Left hindlimb (tissue), 1 donor: ENCODE data around the gene GPX4.
A peak's percentile ranks its signal among the peaks of the same experiment; 100 is the strongest.
"Not testable (repeated sequence)": the region's sequence is repeated elsewhere in the genome, so short reads cannot be mapped to it uniquely, and the experiment has no call there.

Experiments used
- DNase-seq: peaks from one replicate; pipeline ENCODE4 v3.0.0-alpha.2; 2018

Gene GPX4

DNA sequence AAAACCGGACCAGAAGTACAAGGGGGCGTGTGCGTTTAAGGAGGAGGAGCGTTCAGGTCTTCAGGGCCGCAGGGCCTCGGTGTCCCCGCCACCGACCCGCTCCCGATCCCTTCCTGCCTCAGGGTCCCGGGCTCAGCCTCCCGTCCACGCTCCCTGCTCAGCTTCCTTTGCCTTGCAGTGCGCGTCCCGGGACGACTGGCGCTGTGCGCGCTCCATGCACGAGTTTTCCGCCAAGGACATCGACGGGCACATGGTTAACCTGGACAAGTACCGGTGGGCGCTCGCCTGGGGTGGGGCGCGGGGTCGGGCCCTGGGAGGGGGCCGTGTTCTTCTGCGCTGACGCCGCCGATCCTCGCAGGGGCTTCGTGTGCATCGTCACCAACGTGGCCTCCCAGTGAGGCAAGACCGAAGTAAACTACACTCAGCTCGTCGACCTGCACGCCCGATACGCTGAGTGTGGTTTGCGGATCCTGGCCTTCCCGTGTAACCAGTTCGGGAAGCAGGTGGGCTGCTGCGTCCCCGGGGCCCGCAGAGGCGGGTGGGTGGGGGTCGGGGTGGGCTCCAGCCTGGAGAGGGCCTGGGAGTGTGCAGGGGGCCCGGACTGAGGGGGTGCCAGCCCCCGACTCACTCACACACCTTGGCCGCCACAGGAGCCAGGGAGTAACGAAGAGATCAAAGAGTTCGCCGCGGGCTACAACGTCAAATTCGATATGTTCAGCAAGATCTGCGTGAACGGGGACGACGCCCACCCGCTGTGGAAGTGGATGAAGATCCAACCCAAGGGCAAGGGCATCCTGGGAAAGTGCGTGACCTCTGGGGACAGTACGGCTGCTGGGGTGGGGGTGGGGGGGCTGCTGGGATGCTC lies 1.4 kb downstream of the GPX4 start:
- DNase-seq = peak; percentile 66

DNA sequence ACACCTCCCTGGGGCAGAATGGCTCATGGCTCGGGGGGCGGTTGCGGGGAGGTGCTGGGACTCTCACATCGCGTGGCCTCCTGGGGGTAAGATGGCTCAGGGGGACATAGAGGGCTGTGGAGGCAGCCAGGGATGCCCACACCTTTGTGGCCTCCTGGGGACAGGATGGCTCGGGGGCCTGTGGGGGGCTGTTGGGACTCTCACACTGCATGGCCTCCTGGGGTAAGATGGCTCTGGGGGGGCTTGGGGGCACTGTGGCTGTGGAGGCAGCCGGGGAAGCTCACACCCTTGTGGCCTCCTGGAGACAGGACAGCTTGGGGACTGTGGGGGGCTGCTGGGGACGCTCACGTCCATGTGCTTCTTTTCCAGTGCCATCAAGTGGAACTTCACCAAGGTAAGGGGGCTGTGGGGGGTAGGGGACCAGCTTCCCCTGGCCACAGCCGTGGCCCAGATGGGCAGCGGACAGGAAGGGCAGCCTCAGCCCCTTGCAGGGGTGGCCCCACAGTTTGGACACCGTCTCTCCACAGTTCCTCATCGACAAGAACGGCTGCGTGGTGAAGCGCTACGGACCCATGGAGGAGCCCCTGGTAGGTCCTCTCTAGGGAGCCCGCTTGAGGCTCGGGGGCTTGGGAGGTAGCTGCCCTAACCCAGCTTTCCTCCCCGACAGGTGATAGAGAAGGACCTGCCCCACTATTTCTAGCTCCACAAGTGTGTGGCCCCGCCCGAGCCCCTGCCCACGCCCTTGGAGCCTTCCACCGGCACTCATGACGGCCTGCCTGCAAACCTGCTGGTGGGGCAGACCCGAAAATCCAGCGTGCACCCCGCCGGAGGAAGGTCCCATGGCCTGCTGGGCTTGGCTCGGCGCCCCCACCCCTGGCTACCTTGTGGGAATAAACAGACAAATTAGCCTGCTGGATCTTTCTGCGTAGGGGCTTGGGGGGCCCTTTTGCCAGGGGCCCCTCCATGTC lies 2.4 kb downstream of the GPX4 start:
- no peak for DNase-seq

DNA sequence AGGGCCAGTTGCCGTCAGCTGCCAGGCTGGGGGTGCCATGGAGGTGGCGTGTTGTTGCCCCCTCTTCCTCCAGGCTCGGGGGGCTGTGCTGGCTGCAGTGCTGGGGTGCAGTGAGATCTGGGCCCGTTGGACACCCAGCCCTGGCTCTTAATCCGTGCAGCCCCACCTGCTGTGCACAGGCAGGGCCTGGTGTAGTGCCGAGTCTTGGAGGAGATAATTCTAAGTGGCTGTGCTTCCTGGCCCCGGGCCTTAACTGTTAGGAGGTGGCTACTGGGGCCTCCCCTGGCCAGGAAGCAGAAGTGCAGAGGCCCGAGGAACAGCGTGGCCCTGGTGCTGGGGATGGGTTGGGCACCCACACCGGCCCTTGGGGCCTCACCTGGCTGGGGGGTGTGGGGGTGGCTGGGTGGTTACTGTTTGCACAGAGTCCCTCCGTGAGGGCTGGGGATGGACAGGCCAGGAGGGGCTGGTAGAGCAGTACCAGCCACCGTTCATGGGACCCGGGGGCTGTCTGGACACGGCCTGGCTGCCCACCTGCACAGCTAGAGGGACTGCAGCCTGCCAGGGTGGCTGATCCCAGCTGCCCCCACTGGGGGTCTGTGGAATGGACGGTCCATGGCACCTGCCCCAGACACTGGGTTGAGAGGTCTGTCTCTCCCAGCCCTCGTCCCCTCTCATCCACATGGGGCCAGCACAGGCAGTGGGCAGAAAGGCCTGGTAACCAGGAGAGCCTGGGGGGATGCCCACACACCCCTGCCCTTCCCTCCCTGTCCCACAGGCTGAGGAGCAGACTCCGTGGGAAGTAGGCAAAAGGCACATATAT lies 3.3 kb downstream of the GPX4 start:
- no peak for DNase-seq

DNA sequence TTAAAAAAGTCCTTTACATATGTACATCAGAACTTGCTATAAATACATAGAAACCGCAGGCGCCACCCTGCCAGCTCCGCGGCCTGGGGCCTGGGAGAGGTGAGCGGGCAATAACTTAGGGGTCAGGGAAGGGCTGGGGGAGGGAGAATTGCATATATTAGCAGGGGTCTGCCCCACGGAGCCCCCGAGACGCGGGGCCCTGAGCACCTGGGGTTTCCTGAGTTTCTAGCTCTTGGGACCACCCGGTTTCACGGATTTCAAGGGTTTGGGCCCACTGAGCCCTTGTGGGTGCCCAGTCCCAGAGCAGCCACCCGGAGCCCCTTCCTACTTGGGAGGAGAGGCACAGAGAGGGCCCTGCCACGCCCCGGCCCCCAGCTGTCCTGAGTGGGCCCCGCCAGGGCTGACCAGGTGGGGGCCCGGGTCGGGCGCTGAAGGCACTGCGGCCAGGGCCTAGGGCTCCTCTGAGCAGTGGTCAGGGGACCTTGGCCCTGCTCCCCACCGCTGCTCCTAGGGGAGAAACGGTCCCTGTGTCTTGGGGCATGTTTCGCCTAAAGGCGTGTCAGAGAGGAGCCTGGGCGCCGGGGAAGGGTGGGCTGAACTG lies 4.0 kb downstream of the GPX4 start:
- DNase-seq = no peak

DNA sequence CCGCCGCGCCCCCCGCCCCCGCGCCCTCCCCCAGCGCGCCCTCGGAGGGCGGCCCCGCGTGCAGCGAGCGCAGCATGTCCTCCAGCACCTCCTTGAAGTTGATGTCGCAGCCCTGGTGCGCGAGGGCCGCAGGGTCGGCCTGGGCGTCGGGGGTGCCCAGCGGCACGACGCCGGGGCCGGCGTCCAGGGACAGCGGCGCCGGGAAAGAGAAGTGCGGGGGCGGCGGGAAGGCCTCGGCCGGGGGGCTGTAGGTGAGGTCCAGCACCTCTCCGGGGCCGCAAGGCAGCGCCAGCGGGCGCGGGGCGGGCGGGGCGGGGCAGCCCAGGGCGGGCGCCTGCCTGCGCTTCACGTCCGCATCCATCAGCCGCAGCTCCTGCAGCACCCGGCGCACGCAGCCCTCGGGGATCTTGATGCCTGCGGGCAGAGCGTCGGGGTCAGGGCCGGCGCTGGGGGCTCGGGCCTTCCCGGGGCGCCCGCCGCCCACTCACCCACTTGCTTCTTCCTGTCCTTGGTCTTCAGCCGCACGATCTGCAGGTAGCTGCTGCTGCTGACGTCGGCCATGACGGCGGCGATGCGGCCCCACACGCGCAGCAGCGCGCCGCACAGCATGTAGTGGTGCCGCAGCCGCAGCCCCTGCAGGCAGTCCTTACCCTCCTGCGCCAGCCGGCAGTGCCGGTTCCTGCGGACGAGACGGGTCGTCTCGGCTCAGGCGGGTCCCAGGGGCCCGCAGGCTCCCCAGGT lies 4.7 kb downstream of the GPX4 start:
- no peak for DNase-seq

DNA sequence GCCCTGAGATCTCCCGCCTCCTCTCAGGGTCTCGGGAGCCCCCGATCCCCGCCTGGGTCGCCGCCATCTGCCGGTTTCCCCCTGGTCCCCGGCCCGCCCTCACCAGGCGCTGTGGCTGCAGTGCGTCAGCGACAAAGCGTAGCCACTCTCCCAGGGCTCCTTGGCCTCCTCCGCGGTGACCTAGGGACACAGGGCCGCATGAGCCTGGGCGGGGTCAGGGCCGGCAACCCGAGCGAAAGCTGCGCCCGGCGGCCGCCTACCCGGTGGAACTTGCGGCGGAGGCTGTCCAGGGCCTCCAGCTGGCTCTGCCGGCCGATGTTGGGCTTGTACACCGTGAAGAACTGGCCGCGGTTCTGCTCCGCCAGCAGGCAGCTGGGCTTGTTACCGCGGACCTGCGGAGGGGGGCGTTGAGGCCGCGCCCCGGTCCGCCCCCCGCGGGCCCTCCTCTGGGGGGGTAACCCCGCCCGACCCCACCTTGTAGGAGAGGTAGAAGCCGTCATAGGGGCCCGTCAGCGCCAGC lies 5.3 kb downstream of the GPX4 start:
- no peak for DNase-seq

DNA sequence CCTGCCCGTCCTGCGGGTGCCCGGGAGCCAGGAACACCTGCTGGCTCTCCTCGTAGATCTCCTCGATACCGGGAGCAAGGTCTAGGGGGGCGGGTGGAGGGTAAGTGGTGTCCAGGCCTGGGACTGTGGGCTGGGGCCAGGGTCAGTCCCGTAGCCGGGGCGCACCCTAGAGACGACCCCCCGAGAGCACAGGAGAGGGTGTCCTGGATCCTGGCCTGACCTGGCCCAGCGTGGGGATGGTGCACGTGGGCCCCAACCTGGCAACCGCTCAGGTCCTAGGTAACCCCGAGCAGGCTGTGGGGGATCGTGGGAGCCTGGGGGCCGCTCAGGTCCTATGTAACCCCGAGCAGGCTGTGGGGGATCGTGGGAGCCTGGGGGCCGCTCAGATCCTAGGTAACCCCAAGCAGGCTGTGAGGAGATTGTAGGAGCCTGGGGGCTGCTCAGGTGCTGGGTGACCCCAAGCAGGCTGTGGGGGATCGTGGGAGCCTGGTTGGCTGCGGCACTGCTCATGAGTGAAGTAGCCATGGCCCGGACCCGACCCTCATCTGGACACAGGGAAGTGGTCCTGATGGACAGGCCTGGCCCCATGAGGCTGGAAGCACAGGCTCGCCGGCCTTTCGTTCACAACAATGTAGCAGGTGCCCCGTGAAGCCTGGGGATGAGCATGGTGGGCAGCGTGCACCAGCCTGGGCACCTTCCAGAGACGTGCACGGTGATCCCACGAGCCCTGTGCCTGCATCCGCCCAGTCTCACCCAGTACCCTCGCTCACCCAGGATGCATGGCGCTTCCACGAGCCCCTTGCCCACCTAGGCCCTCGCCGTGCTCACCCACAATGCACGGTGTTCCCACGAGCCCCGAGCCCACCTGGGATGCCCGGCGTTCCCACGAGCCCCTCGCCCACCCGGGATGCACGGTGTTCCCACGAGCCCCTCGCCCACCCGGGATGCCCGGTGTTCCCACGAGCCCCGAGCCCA lies 6.2 kb downstream of the GPX4 start:
- no peak for DNase-seq

DNA sequence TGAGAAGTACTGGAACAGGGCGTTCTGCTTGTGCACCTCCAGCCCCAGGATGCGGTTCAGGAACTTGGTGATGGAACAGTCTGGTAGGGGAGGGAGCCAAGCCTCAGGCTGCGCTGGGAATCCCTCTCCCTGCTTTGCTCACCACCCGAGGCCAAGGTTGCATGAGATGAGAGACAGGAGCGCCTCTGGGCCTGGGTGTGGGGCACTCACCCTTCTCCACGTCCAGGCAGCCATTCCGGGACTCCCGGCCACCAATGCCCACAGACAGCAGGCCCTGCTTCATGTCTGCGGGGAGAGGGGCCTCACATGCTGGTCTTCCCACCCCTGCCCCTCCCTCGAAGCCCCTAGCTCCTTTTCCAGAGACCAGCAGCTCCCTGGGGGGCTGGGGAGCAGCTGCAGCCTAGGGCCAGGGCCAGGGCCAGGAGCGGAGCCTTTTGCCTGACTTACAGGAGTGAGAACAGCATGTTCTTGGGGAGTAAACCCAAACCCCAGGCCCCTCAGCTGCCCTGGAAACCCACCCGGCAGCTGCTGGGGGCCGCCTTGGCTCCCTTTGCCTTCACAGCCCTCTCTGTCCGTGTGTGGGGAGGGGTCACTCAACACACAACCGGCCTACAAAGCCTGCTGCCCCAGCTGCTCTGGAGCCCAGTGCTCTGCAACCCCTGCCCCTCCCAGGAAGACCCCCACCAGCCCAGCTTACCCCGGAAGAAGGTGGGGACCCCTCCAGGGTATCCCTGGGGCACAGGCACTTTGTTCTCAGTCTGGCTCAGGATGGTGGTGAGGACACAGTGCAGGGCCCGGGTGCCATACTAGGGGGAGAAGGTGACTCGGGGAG lies 7.2 kb downstream of the GPX4 start:
- no peak for DNase-seq

DNA sequence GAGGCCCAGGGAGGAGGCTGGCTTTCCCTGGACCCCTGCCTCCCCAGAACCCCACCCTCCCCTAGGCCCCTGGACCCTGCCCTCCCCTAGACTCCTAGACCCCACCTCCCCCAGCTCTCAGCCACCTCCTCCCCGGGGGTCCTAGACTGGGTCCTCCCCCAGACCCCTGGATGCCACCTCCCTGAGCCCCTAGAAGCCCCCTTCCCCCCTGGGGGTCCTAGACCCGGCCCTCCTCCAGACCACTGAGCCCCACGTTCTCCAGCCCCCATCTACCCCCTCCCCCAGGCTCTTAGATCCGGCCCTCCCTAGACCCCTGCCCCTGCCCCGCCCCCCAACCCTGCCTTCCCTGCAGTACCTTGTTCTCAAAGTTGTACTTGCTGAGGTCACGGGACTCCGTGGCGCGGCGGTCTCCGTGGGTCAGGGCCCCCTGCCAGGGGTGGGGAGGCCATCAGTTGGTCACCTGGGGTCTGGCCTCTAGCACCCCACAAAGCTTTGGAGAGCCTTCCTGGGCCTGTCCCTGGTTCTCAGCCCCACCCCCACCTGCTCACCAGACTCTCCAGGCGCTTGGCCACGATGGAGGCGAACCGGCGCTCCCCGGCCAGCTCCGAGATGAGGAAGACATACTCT lies 8.0 kb downstream of the GPX4 start:
- DNase-seq = no peak

DNA sequence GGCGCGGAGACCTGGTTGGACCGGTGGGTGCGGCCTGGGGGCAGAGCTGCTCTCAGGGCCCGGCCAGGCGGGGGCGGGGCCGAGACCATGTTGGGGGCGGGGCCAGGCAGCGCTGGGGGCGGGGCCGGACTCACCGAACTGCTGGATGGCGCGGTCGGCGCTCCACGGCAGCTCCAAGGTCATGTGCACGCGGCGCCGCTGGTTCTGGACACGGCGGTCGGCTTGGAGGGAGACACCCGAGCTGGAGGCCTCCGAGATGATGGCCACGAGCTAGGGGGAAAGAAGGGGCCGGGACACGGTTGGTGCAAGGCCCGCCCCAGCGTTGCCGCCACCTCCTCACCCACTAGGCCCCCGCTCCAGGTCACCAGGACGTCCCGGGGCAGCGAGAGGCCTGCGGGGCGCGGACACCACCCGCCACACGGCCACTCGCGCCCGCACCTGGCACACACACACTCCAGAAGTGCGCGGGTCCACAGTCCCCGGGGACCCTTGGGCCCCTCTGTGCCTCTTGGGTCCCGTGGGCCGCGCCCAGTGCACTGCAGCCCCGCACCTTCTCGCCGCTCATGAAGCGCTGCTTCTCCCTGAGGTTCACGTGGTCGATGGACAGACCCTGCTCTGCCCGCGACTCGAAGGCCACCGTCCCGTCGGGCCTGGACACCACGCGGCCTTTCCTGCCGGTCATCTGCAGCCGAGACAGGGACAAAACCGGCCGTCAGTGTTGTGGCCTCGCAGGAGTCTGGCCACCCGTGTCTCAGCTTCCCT lies 8.7 kb downstream of the GPX4 start:
- DNase-seq = peak; percentile 69

DNA sequence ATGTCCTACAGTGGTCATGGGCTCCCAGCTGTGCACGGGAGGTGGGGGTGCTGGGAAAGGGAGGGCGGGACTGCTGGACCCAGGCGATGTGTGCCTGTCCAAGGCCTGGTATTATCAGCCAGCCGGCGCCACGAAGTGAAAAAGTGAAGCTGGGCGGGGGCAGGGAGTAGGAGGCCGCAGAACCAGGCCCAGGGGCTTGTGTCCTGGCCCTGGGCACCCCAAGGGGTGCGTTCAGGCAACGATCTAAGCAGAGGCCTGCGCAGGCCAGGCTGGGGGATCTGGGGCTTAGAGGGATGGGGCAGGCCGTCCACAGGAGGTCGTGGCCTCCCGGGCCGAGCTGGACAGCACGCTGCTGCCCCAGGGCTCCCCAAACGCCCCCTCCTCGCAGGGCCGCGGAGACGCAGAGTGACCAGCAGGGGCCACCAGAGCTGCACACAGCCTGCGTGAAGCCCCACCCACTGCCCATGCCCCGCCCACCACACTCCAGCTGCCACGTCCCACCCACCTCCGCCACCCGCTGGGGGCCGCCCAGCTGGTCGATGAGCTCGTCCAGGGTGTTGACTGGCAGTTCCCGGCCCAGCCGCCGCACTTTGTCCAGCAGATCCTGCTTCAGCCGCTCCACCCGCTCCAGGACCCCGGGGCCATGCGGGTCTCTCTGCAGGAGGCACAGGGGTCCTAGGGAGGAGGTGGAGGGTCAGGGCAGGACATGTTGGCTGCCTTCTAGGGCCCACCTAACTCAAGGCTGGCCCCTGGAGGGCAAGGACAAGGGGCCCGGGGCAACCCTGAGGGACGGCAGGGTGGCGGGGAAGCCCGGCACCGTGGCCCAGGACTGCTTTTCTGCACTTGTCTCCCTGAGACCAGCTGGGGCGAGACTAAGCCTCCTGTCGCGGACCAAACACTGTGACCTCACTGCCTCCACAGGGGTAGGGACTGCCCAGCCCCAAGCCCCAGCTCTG lies 9.5 kb downstream of the GPX4 start:
- DNase-seq = peak; percentile 96

DNA sequence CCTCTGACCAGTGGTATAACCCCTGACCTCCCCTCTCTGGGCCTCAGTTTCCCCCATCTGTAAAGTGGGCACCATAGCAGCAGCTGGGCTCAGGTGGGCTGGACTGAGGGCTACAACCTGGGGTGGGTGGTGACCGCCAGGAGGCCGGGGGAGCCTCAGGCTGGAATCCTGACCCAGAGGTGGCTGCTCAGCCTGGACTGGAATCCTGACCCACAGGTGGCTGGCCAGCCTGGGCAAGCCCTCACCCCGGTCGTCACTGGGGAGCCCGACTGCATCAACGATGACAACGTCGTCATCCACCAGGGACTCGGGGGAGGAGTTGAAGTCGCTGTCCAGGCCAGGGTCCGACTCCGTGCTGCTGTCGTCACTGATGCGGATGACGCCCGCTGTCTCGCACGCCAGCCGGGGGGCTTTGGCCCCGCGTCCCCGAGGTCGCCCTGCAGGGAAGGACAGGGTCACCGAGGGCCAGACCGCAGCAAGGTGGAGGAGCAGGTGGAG lies 10.2 kb downstream of the GPX4 start:
- no peak for DNase-seq

DNA sequence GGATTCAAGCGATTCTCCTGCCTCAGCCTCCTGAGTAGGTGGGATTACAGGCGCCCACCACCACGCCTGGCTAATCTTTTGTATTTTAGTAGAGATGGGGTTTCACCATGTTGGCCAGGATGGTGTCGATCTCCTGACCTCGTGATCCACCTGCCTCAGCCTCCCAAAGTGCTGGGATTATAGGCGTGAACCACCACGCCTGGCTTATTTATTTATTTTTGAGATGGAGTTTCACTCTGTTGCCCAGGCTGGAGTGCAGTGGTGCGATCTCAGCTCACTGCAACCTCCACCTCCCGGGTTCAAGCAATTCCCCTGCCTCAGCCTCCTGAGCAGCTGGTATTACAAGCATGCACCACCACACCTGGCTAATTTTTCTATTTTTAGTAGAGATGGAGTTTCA lies 10.9 kb downstream of the GPX4 start:
- not testable (repeated sequence) for DNase-seq

DNA sequence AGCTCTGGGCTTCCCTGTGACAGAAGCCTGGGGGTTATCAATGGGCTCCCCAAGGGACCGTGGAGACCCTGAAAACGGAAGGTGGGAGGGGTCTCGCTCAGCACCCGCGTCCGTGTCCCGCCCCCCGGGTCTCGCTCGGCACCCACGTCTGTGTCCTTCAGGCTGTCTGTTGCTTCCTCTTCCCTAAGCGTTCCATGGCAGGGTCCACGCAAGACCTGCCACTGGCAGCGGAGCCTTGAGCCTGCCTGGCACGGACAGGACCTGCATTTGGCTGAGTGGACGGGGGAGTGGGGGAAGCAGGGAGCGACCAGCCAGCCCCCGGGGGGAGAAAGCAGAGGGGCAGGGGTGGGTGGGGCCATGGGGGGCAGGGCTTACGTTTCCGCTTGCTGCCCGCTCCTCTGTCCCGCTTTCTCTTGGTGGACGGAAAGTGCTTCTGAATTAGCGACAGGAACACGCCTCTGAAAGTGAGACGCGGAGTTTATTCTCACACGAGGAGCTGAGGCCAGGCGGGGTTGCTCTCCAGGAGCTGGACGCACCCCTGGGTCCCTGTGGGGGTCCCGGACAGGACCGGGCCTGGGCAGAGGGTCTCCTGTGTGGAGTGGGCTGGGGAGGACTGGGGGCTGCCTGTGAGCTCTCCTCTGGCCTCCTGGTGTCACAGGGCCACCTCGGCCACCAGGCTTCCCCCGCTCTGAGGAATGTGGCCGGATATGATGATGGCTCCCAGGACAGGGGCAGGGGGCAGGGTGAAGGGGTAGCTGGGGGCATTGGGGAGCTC lies 12.0 kb downstream of the GPX4 start:
- DNase-seq = no peak

DNA sequence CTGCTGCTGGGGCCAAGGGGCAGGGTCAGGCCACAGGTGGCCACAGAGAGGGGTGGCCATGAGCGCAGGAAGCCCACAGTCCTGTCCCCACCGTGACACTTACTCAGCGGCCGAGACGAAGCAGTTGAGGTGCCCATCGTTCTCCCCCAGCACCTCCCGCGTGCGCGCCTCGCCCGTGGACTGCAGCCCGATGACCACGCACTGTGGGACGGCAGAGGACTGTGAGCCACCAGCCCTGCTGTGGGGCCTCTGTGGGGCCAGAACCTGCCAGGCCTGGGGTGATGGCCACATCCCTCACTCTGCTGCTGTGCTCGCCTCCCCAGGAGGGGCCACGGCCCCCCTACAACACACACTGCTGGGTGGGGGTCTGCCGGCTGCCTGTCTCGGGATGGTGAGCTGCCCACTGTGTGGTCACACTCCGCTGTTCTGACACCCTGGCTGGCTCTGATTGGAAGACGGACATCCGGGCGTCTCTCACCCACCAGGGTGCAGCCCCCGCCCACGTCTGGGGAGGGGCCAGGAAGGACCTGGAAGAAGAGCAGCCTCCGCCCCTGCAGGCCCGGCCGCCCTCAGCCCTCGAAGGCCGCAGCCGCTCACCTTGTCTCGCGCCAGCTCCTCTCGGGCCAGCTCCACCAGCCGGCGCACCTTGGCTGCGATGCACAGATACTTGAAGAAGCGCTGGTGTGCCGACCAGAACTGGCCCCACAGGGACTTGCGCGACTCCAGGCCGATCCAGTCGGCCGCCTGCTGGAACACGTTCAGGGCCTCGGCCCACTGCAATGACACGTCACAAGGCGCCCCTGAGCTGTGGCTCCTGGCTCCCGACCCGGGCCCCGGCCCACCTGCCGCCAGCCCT lies 13.2 kb downstream of the GPX4 start:
- no peak for DNase-seq
